ENCODE data around the gene TM2D3.
"Not testable (repeated sequence)": the region's sequence is repeated elsewhere in the genome, so short reads cannot be mapped to it uniquely, and the experiment has no call there.

Gene TM2D3

GRCh38 chr15:101654624-101655337 lies 2.6 kb upstream of the TM2D3 start:
- DNase-seq: not testable (repeated sequence)

- no peak for DNase-seq
Measured at GRCh38 chr15:101654171-101654570, 2.0 kb upstream of the TM2D3 start.

- DNase-seq: no peak
Measured at GRCh38 chr15:101652786-101653430, 727 bp upstream of the TM2D3 start.

GRCh38 chr15:101651554-101652097 lies 555 bp downstream of the TM2D3 start:
- no peak for DNase-seq

GRCh38 chr15:101650145-101650544 lies 2.0 kb downstream of the TM2D3 start:
- DNase-seq: no peak

GRCh38 chr15:101648356-101648755 lies 3.8 kb downstream of the TM2D3 start:
- no peak for DNase-seq

GRCh38 chr15:101647251-101647650 lies 4.9 kb downstream of the TM2D3 start:
- no peak for DNase-seq

GRCh38 chr15:101646672-101647071 lies 5.5 kb downstream of the TM2D3 start:
- DNase-seq: no peak

GRCh38 chr15:101642361-101642760 lies 9.8 kb downstream of the TM2D3 start:
- no peak for DNase-seq

- DNase-seq: no peak
Measured at GRCh38 chr15:101641894-101642293, 10.3 kb downstream of the TM2D3 start.

GRCh38 chr15:101641129-101641764 lies 10.9 kb downstream of the TM2D3 start:
- DNase-seq: peak; percentile 72

GRCh38 chr15:101639667-101640066 lies 12.5 kb downstream of the TM2D3 start:
- no peak for DNase-seq

GRCh38 chr15:101637919-101638318 lies 14.3 kb downstream of the TM2D3 start:
- no peak for DNase-seq

GRCh38 chr15:101637516-101637915 lies 14.7 kb downstream of the TM2D3 start:
- DNase-seq: no peak

- no peak for DNase-seq
Measured at GRCh38 chr15:101637038-101637437, 15.1 kb downstream of the TM2D3 start.

- no peak for DNase-seq
Measured at GRCh38 chr15:101635944-101636727, 16.0 kb downstream of the TM2D3 start.

- DNase-seq: no peak
Measured at GRCh38 chr15:101633356-101633755, 18.8 kb downstream of the TM2D3 start.

GRCh38 chr15:101626729-101627128 lies 25.5 kb downstream of the TM2D3 start:
- not testable (repeated sequence) for DNase-seq

- DNase-seq: no peak
Measured at GRCh38 chr15:101625980-101626379, 26.2 kb downstream of the TM2D3 start.

GRCh38 chr15:101625184-101625583 lies 27.0 kb downstream of the TM2D3 start:
- DNase-seq: no peak

GRCh38 chr15:101623367-101624304 lies 28.5 kb downstream of the TM2D3 start:
- DNase-seq: no peak

- no peak for DNase-seq
Measured at GRCh38 chr15:101621961-101622360, 30.2 kb downstream of the TM2D3 start.
